ENCODE data around the gene DNAJA4.

GRCh38 chr15:78249131-78249530 is 15.2 kb upstream of the DNAJA4 start:
- TF ChIP-seq CTCF (IDR thresholded peaks at IDR 0.05), result no peak
- TF ChIP-seq POLR2A (IDR thresholded peaks at IDR 0.05), result no peak
